PC-3 (cell line): ENCODE measurements around the gene TBX15.

Experiments used
- CTCF ChIP-seq: fragments of 300-600 bp; sonication (generic); conservative IDR thresholded peaks from 2 replicates; pipeline ENCODE4 v1.5.1; 2017; ENCODE audit warnings: antibody characterized with exemption, low read depth, mild to moderate bottlenecking, low read length
- EZH2 ChIP-seq: fragments of 300-600 bp; sonication (generic); IDR thresholded peaks from one replicate; pipeline ENCODE4 v1.6.1; 2017; ENCODE audit warnings: antibody characterized with exemption, mild to moderate bottlenecking, low read length; ENCODE audit not compliant: unreplicated experiment
- EZH2phosphoT487 ChIP-seq: fragments of 300-600 bp; sonication (generic); IDR thresholded peaks from 2 replicates; pipeline ENCODE4 v1.6.1; 2018; ENCODE audit warnings: mild to moderate bottlenecking, antibody characterized with exemption, low read length, borderline replicate concordance

GRCh38 chr1:118890851-118891384, 97.2 kb downstream of the TBX15 start:
- no peak for TF ChIP-seq EZH2
- TF ChIP-seq CTCF, result no peak
- TF ChIP-seq EZH2phosphoT487, result no peak
